ENCODE measurements around the gene SURF6.

- no peak for TF ChIP-seq CTCF (IDR thresholded peaks at IDR 0.05)
- TF ChIP-seq POLR2A (IDR thresholded peaks at IDR 0.05): no peak
These were observed 34.7 kb upstream of the SURF6 start for GRCh38 chr9:133370685-133371084.
